ENCODE data around the gene ANTXR2. TPM values are rescaled to one million over a fixed set of nuclear protein-coding genes. Genes with fewer than 3 reads are reported as not detected.

Gene ANTXR2
- total and polyA plus RNA-seq, 9 of the 15 experiments (the other 6 are each of a cell fraction or from before 2014, with no cell fraction given) = 10.1 to 83.8 (median 60.3) TPM

DNA sequence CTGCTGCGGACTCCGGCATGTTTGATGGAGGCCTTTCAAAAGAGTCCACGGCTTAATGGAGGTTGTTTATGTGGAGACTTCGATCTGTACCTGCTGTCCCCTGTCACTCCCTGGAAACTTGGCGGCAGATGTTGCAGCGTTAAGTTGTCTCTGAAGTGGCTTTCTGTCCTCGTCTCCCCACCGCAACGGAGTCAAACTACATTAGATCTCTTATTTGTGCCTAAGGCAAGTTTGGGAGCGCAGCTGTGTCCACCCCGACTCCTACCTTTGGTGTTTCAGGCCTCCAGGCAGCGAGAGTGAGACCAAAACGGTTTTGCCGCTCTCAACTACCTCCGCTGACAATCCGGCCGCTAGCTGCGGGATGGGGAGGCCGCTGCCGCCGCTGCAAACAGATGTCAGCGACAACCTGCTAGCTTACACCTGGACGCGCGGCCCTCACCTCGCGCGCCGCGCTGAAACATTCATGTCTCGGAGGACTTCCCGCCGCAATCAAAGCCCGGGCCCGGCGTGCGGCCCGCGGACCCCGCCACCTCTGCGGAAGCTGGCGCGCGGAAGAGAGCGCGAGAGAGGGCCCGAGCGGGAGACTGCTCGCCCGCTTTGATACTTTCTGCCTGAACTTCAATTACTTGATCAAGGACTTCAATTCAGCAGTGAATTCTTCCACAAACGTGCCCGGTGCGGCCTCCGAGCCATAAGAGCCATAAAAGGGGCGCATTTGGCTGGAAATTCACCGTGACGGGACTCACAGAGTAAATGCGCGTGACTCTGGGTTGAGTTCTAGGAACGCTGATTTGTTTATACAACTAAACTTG lies 108.4 kb downstream of the ANTXR2 start (continued):
- TF ChIP-seq RBM22 (IDR thresholded peaks at IDR 0.05; ENCODE audit: low read depth, low read length, poor library complexity, severe bottlenecking) = peak; percentile 95

GRCh38 chr4:79964020-79964399 lies 109.0 kb downstream of the ANTXR2 start:
- DNase-seq (ENCODE audit: extremely low read depth in 1 of 4, low spot score in 3 of 4) (no peak), ATAC-seq (no peak), FAIRE-seq (no peak)
- Histone ChIP-seq H4K20me1 (replicated peaks; ENCODE audit: control insufficient read depth, insufficient read depth, low read length) (no peaks in the 10 kb centered on the region), H3K27me3 (ENCODE audit: control insufficient read depth in 2 of 2, insufficient read depth in 2 of 2, low read length in 2 of 2) (no peaks in the 10 kb centered on the region), H3K4me1 (replicated peaks in 1 of 2; ENCODE audit: control insufficient read depth in 2 of 2, insufficient read depth in 2 of 2, low read length in 2 of 2) (peaks cover 0 to 4% of the 10 kb centered on the region in 2 experiments; a peak in 2 of 5 replicates), H3K4me2 (ENCODE audit: insufficient read depth, low read length) (no peak overlapping the region), H2AFZ (ENCODE audit: low read depth, low read length) (no peak overlapping the region), H3K79me2 (ENCODE audit: control insufficient read depth, insufficient read depth, low read length) (no peaks in the 10 kb centered on the region), H3K9me1 (ENCODE audit: control insufficient read depth, insufficient read depth, low read length) (no peaks in the 10 kb centered on the region), H3K4me3 (no peak overlapping the region), H3K36me3 (ENCODE audit: control insufficient read depth, insufficient read depth, low read length) (peaks cover 24% of the 10 kb centered on the region), H3K9ac (ENCODE audit: insufficient read depth in 1 of 2, low read depth in 2 of 2, low read length in 2 of 2) (no peak overlapping the region), H3K9me3 (replicated peaks; ENCODE audit: control insufficient read depth, insufficient read depth, low read depth, low read length) (peaks cover 5% of the 10 kb centered on the region), H3K27ac (ENCODE audit: extremely low read depth, low read depth, low read length) (no peak overlapping the region)
- no TSS peak for BruUV-seq (replicated peaks)
- intact Hi-C loops (cut with micrococcal nuclease) (no loop called here), in situ Hi-C loops (cut with MboI) (no loop called here)
- ChIA-PET POLR2A (interaction anchor here (0.8 kb wide), 1 partner anchor 246 kb away, joined by 3 read pairs; no protein-coding TSS in a partner anchor), CTCF (ENCODE audit: low intra/inter-chr PET ratio) (no interaction called here)
- WGBS (ENCODE audit: insufficient coverage, low coverage, missing lambda C conversion rate) = 96% methylated on average over 8 of the region's 8 CpGs
- TF ChIP-seq MAFG (tag; conservative IDR thresholded peaks at IDR 0.05) = no peak
- TF ChIP-seq ZNF316 (IDR thresholded peaks at IDR 0.05) = no peak
- no peak for TF ChIP-seq CTCF (IDR thresholded peaks at IDR 0.05 in 2 of 3, conservative IDR thresholded peaks at IDR 0.05 in 1 of 3; ENCODE audit: insufficient read depth in 2 of 3, low read depth in 1 of 3, low read length in 3 of 3)
- TF ChIP-seq POLR3A (IDR thresholded peaks at IDR 0.05; ENCODE audit: borderline replicate concordance, extremely low read depth, insufficient read depth, insufficient read length) = no peak
- TF ChIP-seq ZNF507 (tag; conservative IDR thresholded peaks at IDR 0.05) = no peak
- no peak for TF ChIP-seq NCOA4 (IDR thresholded peaks at IDR 0.05; ENCODE audit: partially characterized antibody)
- no peak for TF ChIP-seq SP2 (IDR thresholded peaks at IDR 0.05; ENCODE audit: extremely low read depth, low read depth, low read length, poor library complexity, severe bottlenecking)
- TF ChIP-seq SMAD1 (IDR thresholded peaks at IDR 0.05; ENCODE audit: low read depth, low read length, partially characterized antibody) = no peak

Measured in K562 (cell line).